H1 (cell line): ENCODE measurements around the gene ABCC9.

Source experiments
- FOSL1 ChIP-seq: IDR thresholded peaks from 2 replicates; pipeline ENCODE4 v1.6.1; 2011; ENCODE audit warnings: mild to moderate bottlenecking, low read depth, low read length, moderate library complexity; ENCODE audit not compliant: insufficient read depth
- MAFK ChIP-seq: IDR thresholded peaks from 2 replicates; pipeline ENCODE4 v1.6.1; 2012; ENCODE audit warnings: low read depth, mild to moderate bottlenecking, improper control_type of control experiment, low read length
- POLR2AphosphoS5 ChIP-seq: IDR thresholded peaks from 2 replicates; pipeline ENCODE4 v1.6.1; 2011; ENCODE audit warnings: low read depth, low read length
- SIRT6 ChIP-seq: IDR thresholded peaks from one replicate; pipeline ENCODE4 v1.7.1; 2012; ENCODE audit warnings: low read length, inconsistent platforms
- ZNF274 ChIP-seq: IDR thresholded peaks from 2 replicates; pipeline ENCODE4 v1.7.0; 2012; ENCODE audit warnings: low read length, borderline replicate concordance; ENCODE audit errors: extremely low read depth

DNA sequence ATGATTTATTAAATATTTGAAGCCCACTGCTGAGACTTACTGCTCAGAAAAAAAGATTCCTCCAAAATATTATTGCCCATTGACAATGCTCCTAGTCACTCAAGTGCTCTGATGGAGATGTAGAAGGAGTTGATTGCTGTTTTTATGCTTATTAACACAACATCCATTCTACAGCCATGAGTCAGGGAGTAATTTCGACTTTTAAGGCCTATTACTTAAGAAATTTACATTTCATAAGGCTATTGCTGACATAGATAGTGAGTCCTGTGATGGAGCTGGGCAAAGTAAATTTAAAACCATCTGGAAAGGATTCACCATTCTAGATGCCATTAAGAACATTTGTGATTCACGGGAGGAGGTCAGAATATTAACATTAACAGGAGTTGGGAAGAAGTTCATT lies 171.9 kb downstream of the ABCC9 start:
- TF ChIP-seq POLR2AphosphoS5 (no peak), FOSL1 (no peak), MAFK (no peak), SIRT6 (no peak), ZNF274 (no peak)
